ENCODE results near the gene FIGNL1.
A peak's percentile ranks its signal among the peaks of the same experiment; 100 is the strongest.

FIGNL1 gene

GRCh38 chr7:50426280-50427045, 23.7 kb downstream of the FIGNL1 start:
- DNase-seq: no peak

GRCh38 chr7:50425318-50425717, 24.8 kb downstream of the FIGNL1 start:
- DNase-seq: no peak

GRCh38 chr7:50423860-50424259, 26.3 kb downstream of the FIGNL1 start:
- no peak for DNase-seq

- peak; percentile 73 for DNase-seq
Measured at GRCh38 chr7:50422858-50423257, 27.3 kb downstream of the FIGNL1 start.

GRCh38 chr7:50421043-50421442, 29.1 kb downstream of the FIGNL1 start:
- no peak for DNase-seq

- peak; percentile 60 for DNase-seq
Measured at GRCh38 chr7:50418526-50419290, 31.4 kb downstream of the FIGNL1 start.

- DNase-seq: peak; percentile 51
Measured at GRCh38 chr7:50418086-50418515, 32.0 kb downstream of the FIGNL1 start.

- no peak for DNase-seq
Measured at GRCh38 chr7:50416527-50417182, 33.5 kb downstream of the FIGNL1 start.

GRCh38 chr7:50415844-50416364, 34.2 kb downstream of the FIGNL1 start:
- no peak for DNase-seq

GRCh38 chr7:50413561-50413960, 36.6 kb downstream of the FIGNL1 start:
- DNase-seq: no peak

- no peak for DNase-seq
Measured at GRCh38 chr7:50412973-50413372, 37.2 kb downstream of the FIGNL1 start.

GRCh38 chr7:50411332-50411731, 38.8 kb downstream of the FIGNL1 start:
- no peak for DNase-seq

GRCh38 chr7:50409856-50410745, 40.0 kb downstream of the FIGNL1 start:
- DNase-seq: no peak

- no peak for DNase-seq
Measured at GRCh38 chr7:50406935-50407334, 43.2 kb downstream of the FIGNL1 start.

GRCh38 chr7:50405221-50405620, 44.9 kb downstream of the FIGNL1 start:
- no peak for DNase-seq

- DNase-seq: no peak
Measured at GRCh38 chr7:50404392-50404791, 45.8 kb downstream of the FIGNL1 start.

- no peak for DNase-seq
Measured at GRCh38 chr7:50400114-50400513, 50.0 kb downstream of the FIGNL1 start.

GRCh38 chr7:50399635-50400034, 50.5 kb downstream of the FIGNL1 start:
- no peak for DNase-seq

- DNase-seq: no peak
Measured at GRCh38 chr7:50399206-50399605, 50.9 kb downstream of the FIGNL1 start.

GRCh38 chr7:50397971-50398324, 52.2 kb downstream of the FIGNL1 start:
- no peak for DNase-seq

- DNase-seq: no peak
Measured at GRCh38 chr7:50397320-50397970, 52.7 kb downstream of the FIGNL1 start.

- DNase-seq: no peak
Measured at GRCh38 chr7:50396856-50397255, 53.3 kb downstream of the FIGNL1 start.
